ENCODE results near the gene CHRM1.
"Not testable (repeated sequence)": the region's sequence is repeated elsewhere in the genome, so short reads cannot be mapped to it uniquely, and the experiment has no call there.

CHRM1 gene, protein sequence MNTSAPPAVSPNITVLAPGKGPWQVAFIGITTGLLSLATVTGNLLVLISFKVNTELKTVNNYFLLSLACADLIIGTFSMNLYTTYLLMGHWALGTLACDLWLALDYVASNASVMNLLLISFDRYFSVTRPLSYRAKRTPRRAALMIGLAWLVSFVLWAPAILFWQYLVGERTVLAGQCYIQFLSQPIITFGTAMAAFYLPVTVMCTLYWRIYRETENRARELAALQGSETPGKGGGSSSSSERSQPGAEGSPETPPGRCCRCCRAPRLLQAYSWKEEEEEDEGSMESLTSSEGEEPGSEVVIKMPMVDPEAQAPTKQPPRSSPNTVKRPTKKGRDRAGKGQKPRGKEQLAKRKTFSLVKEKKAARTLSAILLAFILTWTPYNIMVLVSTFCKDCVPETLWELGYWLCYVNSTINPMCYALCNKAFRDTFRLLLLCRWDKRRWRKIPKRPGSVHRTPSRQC

DNA sequence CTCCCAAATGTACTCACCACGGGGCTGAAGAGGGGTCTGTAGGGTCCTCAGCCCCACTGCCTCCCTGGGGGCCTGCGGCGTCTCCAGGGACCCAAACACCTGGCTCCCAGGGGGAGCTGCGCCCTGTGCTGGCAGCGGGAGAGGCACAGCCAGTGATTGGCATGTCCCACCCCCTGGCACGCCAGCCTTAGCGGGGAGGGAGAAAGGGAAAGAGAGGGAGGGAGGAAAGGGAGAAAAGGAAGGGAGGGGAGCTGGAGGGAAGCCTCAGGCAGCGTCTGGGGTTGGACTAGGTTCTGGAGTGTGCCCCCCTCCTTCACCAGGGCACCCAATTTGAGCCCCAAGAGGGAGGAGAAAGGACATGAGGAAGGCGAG is at the start of gene CHRM1:
Gene CHRM1 (minus strand): TSS at position 163 of the 372 bp plus-strand sequence. CDS start 10,263 bp downstream, outside the sequence.
- peak; percentile 36 for DNase-seq

DNA sequence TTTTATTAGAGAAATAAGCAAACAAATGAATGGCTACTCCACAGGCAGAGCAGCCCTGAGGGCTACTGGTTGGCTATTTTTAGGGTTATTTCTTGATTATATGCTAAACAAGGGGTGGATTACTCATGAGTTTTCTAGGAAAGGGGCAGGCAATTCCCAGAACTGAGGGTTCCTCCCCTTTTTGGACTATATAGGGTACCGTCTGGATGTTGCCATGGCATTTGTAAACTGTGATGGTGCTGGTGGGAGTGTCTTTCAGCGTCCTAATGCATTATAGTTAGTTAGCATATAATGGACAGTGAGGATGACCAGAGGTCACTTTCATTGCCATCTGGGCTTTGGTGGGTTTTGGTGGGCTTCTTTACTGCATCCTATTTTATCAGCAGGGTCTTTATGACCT is 44.4 kb upstream of the CHRM1 start:
- DNase-seq, result no peak

DNA sequence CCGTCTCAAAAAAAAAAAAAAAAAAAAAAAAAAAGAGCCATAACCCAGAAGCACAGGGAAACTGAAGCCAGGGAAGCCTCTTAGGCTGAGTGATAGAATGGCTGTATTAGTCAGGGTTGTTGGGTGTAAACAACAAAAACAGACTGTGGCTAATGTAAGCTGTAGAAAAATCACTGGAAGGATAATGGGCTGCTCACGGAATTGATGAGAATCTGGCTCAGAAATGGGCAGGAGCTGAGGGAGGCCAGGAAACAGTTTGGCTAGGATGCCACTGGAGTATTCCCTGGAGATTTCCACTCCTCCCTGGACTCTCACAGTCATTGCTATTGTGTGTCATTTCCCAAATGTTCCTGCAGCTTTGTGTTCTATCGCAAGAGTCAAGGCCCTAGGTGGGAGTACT is 41.2 kb upstream of the CHRM1 start:
- DNase-seq, result no peak

DNA sequence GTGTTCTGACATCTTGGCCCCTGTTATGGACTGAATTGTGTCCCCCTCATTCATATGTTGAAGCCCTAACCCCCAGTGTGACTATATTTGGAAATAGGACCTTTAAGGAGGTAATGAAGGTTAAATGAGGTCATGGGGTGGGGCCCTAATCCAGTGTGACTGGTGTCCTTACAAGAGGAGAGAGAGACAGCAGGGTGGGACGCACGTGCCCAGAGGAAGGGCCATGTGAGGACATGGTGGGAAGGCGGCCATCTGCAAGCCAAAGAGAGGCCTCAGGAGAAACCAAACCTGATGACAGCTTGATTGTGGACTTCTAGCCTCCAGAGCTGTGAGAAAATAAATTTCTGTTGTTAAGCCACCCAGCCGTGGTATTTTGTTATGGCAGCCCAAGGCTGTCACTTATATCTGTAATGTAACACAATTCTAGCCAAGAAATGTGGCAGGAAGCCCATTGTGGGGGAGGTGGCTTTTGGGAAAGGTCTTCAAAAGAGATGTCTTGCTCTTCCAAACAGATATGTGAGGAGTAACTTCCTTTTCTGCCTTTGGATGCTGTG is 39.9 kb upstream of the CHRM1 start:
- DNase-seq, result no peak

DNA sequence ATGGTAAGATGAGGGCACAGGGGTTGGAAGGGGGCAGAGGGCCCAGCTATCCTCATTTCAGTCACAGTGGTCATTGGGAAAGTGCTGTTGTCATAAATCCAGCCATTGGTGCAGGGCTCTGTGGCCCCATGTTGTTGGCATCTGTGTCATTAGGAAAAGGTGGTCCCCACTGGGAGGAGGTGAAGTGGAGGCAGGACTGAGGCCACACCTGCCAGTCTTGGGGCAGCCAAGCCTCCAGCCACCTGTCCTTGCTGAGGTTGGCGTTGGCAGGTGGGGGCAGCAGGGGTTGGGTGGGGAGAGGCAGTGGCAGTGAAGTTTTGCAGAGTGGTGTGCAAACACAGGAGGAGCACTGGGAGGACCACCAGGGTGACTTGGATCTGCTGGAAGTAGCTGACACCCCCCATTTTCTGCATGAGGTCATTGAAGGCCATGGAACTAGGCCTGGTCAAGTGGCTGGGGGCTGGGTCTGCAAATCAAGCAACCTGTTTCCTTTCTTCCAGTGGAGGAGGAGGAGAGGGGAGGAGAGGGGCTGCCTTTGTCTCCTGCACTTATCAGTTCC is 38.3 kb upstream of the CHRM1 start:
- no peak for DNase-seq

DNA sequence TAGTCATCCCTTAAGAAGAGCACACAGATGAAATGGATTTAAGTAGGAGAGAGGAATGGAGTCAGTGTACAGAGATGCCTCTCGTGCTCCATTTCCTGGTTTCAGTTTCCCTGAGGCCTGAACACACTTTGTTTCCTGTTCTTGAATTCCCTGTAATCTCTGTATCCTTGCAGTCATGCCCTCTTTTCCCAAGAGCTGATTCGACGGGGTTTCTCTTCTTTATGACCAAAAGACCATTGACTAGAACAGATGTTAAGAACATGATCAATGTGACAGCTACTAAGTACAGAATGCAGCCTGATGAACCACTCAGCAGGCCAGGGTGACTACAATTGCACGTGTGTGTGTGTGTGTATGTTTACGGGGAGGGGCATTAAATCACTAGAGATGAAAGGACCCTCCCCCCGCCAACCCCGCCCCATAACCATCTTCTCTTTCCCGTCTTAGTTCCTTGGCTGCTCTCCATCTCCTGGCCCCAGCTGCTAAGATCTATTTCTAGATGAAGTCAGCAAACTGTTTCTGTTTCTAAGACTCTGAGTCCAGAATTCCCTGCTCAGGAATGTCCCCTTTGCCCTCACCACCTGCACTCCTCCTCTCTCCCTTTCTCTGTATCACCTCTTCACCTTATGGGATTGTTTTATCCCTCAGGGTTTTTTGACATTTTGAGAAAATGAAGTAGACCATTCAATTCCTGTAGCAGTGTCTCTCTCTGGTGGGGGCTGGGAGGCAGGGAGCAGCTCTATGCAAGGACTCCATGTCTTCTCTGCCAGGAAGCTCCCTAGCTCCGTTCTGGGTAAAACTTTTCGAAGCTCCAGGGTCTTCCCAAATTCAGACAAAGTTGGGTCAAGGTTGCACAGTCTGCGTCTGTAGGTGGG is 37.6 kb upstream of the CHRM1 start:
- DNase-seq, result no peak

DNA sequence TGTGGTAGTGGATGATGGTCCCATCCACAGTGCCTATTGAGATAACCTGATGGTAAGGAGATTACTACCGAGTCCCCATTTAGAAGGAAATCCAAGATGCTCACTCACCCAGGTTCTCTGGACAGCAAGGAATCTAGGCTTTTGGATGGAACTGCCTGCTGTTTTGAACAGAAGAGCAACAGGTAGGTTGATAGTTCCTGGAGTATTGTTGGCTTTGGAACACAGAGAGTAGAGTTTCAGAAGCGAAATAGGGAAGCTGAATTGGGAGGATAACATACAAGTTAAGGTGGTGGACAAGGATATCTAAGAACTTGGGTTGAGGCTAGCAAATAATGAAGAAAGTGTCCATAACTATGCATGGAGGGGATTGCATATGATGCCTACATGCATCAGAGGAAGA is 36.0 kb upstream of the CHRM1 start:
- no peak for DNase-seq

DNA sequence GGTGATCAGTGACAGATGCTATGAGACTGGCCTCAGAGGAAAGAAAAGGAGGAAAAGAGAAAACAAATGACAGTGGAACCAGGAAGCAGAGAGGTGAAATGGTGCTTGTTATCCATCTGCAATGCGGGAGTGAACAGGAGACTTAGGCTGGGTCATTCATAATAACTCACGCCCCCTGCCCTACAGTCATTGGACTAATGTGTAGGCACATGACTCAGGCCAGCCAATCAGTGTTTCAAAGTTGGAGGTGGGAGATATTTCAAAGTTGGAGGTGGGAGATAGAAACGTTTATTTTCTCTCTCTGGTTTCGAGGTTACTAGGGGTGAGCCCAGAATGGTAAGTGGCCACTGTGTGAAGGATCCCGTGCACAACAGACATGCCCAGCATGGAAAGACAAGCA is 33.3 kb upstream of the CHRM1 start:
- no peak for DNase-seq

DNA sequence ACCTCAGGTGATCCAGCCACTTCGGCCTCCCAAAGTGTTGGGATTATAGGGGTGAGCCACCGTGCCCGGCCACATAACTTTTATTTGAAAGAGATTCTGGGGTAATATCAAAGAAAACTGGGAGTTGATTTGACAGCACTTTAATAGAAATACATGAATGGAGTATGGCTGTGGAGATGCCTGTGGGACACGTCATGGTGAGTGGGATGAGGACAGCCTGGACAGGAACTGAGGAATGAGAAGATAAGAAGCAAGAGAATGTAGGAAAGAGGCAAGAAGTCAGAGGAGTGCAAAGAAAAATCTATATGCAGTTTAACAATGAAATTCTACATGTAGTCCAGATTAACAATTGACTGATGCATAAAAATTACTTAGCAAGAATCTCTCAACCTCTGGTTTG is 32.6 kb upstream of the CHRM1 start:
- no peak for DNase-seq

DNA sequence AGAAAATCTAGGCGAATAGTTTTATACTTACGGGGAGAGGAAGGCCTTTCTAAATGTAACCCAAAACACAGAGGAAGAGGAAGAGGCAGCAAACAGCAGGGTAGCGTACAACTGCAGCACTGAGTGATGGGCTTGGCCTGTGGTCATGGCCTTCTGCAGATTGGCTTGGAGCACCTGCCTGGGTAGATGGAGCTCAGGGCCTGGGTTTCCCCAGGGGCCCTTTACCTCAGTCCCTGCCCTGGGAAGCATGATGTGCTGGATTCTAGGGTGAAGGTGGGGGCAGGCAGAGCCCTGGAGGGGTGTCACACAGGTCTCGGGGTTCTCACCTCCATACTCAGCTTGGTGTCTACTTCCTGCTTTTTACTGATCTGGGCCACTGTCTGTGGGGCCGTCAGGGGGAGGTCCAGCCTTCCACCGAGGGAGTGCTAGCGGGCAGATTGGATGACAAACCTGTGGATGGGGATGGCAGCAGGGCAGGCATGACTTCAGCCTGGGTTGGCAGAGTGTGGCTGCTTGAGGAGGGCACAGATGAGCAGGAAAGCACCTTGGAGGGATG is 27.7 kb upstream of the CHRM1 start:
- no peak for DNase-seq

DNA sequence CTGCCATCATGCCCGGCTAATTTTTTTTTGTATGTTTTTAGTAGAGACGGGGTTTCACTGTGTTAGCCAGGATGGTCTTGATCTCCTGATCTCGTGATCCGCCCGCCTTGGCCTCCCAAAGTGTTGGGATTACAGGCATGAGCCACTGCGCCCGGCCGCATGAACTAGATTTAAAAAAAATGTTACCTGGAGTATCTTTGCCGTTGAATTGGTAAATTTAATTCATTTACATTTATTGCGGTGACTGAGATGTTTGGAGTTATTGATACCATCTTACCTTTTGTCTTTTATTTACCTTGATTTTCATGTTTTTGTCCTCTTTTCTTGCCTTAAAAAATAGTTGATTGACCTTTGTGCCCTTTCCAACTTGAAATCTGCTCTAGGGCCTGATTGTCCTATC is 24.4 kb upstream of the CHRM1 start:
- DNase-seq, result not testable (repeated sequence)

DNA sequence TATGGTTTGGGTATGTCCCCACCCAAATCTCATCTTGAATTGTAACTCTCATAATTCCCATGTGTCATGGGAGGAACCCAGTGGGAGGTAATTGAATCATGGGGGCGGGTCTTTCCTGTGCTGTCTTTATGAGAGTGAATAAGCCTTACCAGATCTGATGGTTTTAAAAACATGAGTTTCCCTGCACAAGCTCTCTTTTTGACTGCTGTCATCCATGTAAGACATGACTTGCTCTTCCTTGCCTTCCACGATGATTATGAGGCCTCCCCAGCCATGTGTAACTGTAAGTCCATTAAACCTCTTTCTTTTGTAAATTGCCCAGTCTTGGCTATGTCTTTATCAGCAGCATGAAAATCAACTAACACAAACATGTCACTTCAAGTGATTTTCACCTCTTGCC is 16.4 kb upstream of the CHRM1 start:
- DNase-seq, result not testable (repeated sequence)

DNA sequence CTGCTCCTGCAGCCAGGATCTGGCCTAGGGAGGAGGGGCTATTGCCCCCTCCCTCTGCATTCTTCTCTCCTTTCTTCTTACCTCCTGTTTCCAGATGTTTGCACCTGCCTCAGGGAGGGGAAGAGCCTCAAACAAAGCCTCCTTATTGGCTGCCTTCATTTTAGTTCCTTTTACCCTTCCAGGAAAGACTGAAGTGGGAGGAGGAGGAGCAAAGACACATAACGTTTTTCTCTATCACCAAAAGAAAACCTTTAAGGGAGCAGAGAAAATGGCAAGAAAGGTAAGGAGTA is 13.3 kb upstream of the CHRM1 start:
- DNase-seq, result no peak

DNA sequence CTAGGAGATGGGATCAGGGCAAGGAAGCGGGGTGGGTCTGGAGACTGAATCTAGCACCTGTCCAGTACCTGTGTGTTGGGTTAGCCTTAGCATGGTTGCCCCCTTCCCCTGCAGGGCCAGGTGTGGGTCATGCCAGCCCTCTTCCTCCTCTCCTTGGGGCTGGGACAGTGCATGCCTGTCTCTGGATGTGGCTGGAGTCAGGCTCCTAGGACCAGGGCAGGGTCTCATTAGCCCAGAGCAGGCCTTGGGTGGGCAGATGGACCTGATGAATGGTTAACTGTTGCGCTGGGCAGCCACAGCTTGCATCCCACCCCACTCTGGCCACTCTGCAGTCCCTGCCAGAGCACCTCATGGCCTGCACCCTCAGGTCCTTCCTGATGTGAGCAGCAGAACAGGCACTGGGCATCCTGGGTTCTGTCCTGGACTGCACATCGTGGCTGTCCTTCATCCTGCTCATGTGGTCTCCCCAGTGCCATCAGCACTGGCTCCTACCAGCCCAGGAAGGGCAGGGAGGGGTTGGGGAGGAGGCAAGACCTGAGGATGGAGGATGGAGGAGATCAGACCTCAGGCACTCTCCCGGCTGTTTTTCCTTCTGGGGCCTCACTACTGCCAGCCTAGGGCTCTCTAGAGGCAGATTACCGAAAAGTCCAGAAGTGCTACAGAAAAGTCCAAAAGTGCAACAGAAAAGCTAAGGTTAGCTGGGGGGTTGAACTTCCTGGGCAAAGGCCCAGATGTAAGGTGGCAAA is 12.8 kb upstream of the CHRM1 start:
- DNase-seq, result no peak

DNA sequence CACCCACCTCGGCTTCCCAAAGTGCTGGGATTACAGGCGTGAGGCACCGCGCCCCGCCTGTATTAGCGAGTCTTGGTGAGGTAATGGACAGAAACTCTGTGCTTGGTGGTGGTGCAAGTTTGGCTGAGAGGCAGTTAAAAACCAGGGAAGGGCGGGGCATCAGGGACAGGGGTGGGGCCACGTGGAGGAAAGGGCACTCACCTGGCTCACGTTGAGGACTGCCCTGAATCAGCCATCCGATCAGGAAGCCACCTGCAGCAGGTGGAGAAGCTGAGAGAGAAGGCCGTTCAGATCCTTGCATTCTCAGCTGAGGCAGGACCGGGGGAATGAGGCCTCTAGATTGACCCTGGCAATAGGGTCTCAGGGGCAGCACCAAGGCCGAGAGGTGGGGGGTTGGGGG is 12.1 kb upstream of the CHRM1 start:
- no peak for DNase-seq

DNA sequence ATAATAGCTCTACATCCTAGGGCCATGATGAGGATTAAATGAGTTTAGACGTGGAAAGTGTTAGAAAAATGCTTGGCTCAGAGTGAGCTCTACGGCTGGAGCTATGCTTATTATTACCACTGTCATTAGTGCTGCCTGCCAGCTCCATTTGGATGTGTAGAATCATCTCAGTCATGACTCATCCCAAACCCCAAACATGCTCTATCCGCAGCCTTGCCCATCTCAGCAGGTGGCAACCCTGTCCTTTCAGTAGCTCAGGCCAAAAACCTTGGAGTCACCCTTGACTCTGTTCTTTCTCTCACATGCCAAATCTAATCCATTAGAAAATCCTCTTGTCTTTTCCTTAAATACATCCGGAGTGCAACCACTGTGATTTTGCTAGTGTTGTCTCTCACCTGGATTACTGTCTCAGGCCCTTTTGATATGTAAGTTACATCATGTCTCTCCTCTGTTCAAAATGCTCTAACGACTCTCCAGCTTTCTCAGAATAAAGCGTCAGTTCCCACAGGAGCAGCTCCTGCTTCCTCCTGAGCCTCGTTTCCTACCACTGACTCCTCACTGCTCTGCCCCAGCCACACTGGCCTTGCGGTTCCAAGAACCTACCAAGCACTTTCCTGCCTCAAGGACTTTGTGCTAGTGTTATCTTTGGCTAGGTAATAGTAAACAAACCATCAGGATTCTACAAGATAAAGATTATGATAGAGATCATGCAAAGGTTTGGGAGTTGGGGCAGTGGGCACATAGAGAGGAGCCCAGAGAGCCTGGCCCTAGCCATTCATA is 10.5 kb upstream of the CHRM1 start:
- DNase-seq, result peak; percentile 47

DNA sequence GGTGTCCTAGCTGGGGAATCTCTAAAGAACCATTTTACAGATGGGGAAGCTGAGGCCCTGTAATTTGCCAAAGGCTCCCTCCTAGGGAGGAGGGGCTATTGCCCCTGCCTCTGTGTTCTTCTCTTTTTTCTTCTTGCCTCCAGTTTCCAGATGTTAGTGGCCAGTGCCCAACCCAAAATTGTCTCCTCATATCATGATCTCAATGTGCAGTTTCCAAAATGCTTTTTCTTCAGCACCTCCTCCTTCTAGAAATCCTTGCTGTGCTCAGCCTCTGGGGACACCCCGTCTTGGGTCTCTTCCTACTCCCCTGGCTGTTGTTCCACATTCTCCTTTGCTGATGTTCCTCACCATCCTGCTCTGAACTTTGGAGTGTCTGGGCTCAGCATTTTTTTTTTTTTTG is 9.5 kb upstream of the CHRM1 start:
- DNase-seq, result no peak

DNA sequence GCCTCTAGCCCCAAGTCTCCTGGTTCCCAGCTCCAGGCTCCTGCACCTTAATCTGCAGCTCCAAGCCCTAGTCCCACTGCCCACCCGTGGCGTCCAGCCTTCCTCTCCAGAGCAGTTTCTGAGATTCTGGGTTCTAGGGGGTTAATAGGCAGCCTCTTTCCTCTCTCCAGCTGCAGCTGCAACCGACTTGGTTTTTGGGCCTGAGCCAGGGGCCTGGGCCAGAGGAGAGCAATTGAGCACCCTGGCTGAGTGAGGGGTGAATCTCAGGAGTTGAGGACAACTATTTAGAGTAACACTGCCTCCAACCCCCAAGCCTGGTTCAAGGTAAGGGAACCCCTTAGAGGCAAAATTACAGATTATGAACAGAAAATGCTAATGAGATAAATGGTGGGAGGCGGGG is 9.0 kb upstream of the CHRM1 start:
- DNase-seq, result peak; percentile 11

DNA sequence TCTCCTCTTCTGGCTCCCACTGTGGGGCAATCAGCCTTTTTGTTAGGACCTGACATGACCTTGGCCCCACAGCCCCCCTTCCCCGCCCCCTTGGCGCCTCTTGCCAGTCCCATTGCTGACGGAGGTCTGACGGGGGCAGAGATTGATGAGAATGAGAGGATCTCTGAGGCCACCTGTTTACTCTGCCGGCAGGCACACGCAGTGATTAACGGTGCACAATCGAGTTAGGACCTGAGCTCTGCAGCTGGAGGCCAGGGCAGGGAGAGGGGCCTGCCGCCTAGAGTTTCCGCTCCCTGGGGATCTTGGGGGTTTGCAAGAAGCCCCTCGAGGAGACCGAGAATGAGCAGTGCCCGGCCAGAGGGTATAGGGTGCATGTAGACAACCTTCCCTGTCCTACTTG is 6.8 kb upstream of the CHRM1 start:
- DNase-seq, result peak; percentile 56

DNA sequence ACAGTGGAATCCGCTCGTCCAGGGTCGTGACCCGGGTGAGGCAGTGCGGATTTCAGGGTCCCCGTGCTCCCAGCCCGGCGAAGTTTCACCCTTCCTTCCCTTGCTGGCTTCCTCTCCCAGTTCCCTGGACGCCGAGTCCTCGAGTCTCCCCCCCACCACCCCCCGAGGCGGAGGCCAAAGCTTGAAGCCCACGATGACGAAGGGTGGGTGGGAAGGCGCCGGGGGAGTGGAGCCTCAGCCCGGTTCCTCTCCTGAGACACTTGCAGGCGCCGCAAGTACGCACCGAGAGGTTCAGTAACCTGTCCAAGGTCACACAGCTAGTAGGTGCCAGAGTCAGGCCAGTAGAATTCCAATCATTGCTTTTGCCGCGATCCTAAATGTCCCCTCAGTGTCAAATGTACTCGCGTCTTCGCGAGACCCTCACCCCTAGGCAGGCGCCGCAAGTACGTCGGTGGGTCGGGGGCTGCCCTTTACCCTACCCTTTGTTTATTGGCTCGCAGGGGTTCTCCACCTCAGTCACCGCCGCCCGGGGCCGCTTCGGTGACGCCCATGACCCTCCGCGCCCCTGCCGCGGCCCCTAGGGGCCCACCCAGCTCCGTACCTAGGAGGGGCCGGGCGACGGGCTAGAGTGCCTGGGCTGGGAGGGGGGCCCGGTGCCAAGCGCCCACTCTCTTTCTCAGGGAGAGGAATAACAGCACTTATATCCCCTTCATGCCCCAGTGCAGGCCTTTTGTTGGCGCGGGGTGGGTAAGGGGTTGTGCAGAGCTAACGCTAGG is 5.7 kb upstream of the CHRM1 start:
- no peak for DNase-seq
